ENCODE measurements around the gene ALDH18A1.
"Not testable (repeated sequence)": the region's sequence is repeated elsewhere in the genome, so short reads cannot be mapped to it uniquely, and the experiment has no call there.

Gene ALDH18A1

GRCh38 chr10:95651346-95652060, 5.0 kb downstream of the ALDH18A1 start:
- DNase-seq (ENCODE audit: extremely low read depth in 1 of 2, low read depth in 1 of 2): no peak

GRCh38 chr10:95650232-95650631, 6.3 kb downstream of the ALDH18A1 start:
- DNase-seq (ENCODE audit: extremely low read depth in 1 of 2, low read depth in 1 of 2): no peak

- no peak for DNase-seq (ENCODE audit: extremely low read depth in 1 of 2, low read depth in 1 of 2)
Observed at GRCh38 chr10:95648138-95648537, 8.4 kb downstream of the ALDH18A1 start.

- no peak for DNase-seq (ENCODE audit: extremely low read depth in 1 of 2, low read depth in 1 of 2)
Observed at GRCh38 chr10:95646160-95646559, 10.4 kb downstream of the ALDH18A1 start.

- DNase-seq (ENCODE audit: extremely low read depth in 1 of 2, low read depth in 1 of 2): no peak
Observed at GRCh38 chr10:95644901-95645300, 11.6 kb downstream of the ALDH18A1 start.

- no peak for DNase-seq (ENCODE audit: extremely low read depth in 1 of 2, low read depth in 1 of 2)
Observed at GRCh38 chr10:95640891-95641315, 15.6 kb downstream of the ALDH18A1 start.

GRCh38 chr10:95637911-95638310, 18.6 kb downstream of the ALDH18A1 start:
- DNase-seq (ENCODE audit: extremely low read depth in 1 of 2, low read depth in 1 of 2): no peak

GRCh38 chr10:95637140-95637539, 19.4 kb downstream of the ALDH18A1 start:
- no peak for DNase-seq (ENCODE audit: extremely low read depth in 1 of 2, low read depth in 1 of 2)

GRCh38 chr10:95635319-95635733, 21.2 kb downstream of the ALDH18A1 start:
- DNase-seq (ENCODE audit: extremely low read depth in 1 of 2, low read depth in 1 of 2): no peak

- DNase-seq (ENCODE audit: extremely low read depth in 1 of 2, low read depth in 1 of 2): no peak
Observed at GRCh38 chr10:95628786-95629185, 27.7 kb downstream of the ALDH18A1 start.

GRCh38 chr10:95626500-95626899, 30.0 kb downstream of the ALDH18A1 start:
- DNase-seq (ENCODE audit: extremely low read depth in 1 of 2, low read depth in 1 of 2): no peak

GRCh38 chr10:95620415-95620814, 36.1 kb downstream of the ALDH18A1 start:
- not testable (repeated sequence) for DNase-seq (ENCODE audit: extremely low read depth in 1 of 2, low read depth in 1 of 2)

GRCh38 chr10:95618101-95618500, 38.4 kb downstream of the ALDH18A1 start:
- no peak for DNase-seq (ENCODE audit: extremely low read depth in 1 of 2, low read depth in 1 of 2)

GRCh38 chr10:95616446-95616845, 40.1 kb downstream of the ALDH18A1 start:
- DNase-seq (ENCODE audit: extremely low read depth in 1 of 2, low read depth in 1 of 2): no peak

- DNase-seq (ENCODE audit: extremely low read depth in 1 of 2, low read depth in 1 of 2): no peak
Observed at GRCh38 chr10:95613330-95613729, 43.2 kb downstream of the ALDH18A1 start.

GRCh38 chr10:95610727-95611126, 45.8 kb downstream of the ALDH18A1 start:
- no peak for DNase-seq (ENCODE audit: extremely low read depth in 1 of 2, low read depth in 1 of 2)

- no peak for DNase-seq (ENCODE audit: extremely low read depth in 1 of 2, low read depth in 1 of 2)
Observed at GRCh38 chr10:95606922-95607321, 49.6 kb downstream of the ALDH18A1 start.

- DNase-seq (ENCODE audit: extremely low read depth in 1 of 2, low read depth in 1 of 2): no peak
Observed at GRCh38 chr10:95605163-95605562, 51.3 kb downstream of the ALDH18A1 start.

GRCh38 chr10:95604630-95605029, 51.9 kb downstream of the ALDH18A1 start:
- DNase-seq (ENCODE audit: extremely low read depth in 1 of 2, low read depth in 1 of 2): no peak

GRCh38 chr10:95602382-95602781, 54.1 kb downstream of the ALDH18A1 start:
- no peak for DNase-seq (ENCODE audit: extremely low read depth in 1 of 2, low read depth in 1 of 2)

GRCh38 chr10:95601116-95601719, 55.3 kb downstream of the ALDH18A1 start:
- DNase-seq (ENCODE audit: extremely low read depth in 1 of 2, low read depth in 1 of 2): peak; percentile 1 to 17

- no peak for DNase-seq (ENCODE audit: extremely low read depth in 1 of 2, low read depth in 1 of 2)
Observed at GRCh38 chr10:95600158-95600557, 56.4 kb downstream of the ALDH18A1 start.

GRCh38 chr10:95597788-95598187, 58.7 kb downstream of the ALDH18A1 start:
- DNase-seq (ENCODE audit: extremely low read depth in 1 of 2, low read depth in 1 of 2): no peak

Measured in activated CD8-positive, alpha-beta memory T cell treated with anti-CD3 and anti-CD28 coated beads for 1 hour (primary cell).